Lung (tissue), 16 donors: ENCODE results near the gene LMF2. TPM values are rescaled to one million over a fixed set of nuclear protein-coding genes. Genes with fewer than 3 reads are reported as not detected.

Experiments
- ATAC-seq: fragments of 200-7000 bp; cut with Tn5 transposase; one replicate; pipeline ENCODE4 v1.9.1; 2020; ENCODE audit warnings: moderate number of reproducible peaks; ENCODE audit not compliant: insufficient read depth, low FRiP score
- DNase-seq, 3 donors: peaks; one replicate each; pipeline ENCODE4 v3.0.0-alpha.2; 2013 to 2017
- H3K27ac ChIP-seq, 2 donors: one replicate each; pipeline ENCODE4 v1.5.1; 2013; ENCODE audit warnings: mild to moderate bottlenecking in 2 of 2, moderate library complexity in 2 of 2, control low read depth in 1 of 2, inconsistent platforms in 1 of 2, low read depth in 1 of 2, low read length in 1 of 2
- H3K27me3 ChIP-seq, 3 donors: one replicate each; pipeline ENCODE4 v1.5.1; 2013; ENCODE audit warnings: low read length in 2 of 3; ENCODE audit not compliant: control insufficient read depth in 3 of 3, insufficient read depth in 3 of 3
- H3K36me3 ChIP-seq, 4 donors: one replicate each; pipeline ENCODE4 v1.5.1; 2013; ENCODE audit warnings: low read length in 4 of 4, mild to moderate bottlenecking in 1 of 4, moderate library complexity in 1 of 4; ENCODE audit not compliant: control insufficient read depth in 4 of 4, insufficient read depth in 4 of 4
- H3K4me1 ChIP-seq, 5 donors: one replicate each; pipeline ENCODE4 v1.5.1; 2013; ENCODE audit warnings: low read length in 5 of 5, mild to moderate bottlenecking in 2 of 5, moderate library complexity in 1 of 5; ENCODE audit not compliant: control insufficient read depth in 5 of 5, insufficient read depth in 5 of 5
- H3K4me3 ChIP-seq: one replicate; pipeline ENCODE4 v1.5.1; 2013; ENCODE audit warnings: mild to moderate bottlenecking, control low read depth, moderate library complexity
- H3K9ac ChIP-seq, 2 donors: one replicate each; pipeline ENCODE4 v1.5.1; 2013; ENCODE audit warnings: low read length in 2 of 2, control low read depth in 1 of 2; ENCODE audit not compliant: insufficient read depth in 1 of 2
- H3K9me3 ChIP-seq, 4 donors: one replicate each; pipeline ENCODE4 v1.5.1; 2013; ENCODE audit warnings: low read length in 3 of 4, mild to moderate bottlenecking in 1 of 4, moderate library complexity in 1 of 4; ENCODE audit not compliant: control insufficient read depth in 4 of 4, insufficient read depth in 3 of 4
- CTCF ChIP-seq: IDR thresholded peaks from 2 replicates; pipeline ENCODE4 v1.5.1; 2012; ENCODE audit warnings: mild to moderate bottlenecking; ENCODE audit errors: control extremely low read depth, extremely low read depth
- WGBS, 2 donors: extraction: QIAGEN DNeasy Blood & Tissue Kit; methylation state at CpG; one replicate each; pipeline ENCODE4 v1.1.7; 2013; 5-methylcytosine and 5-hydroxymethylcytosine counted together
- long read RNA-seq, 5 donors: transcript quantifications; one replicate each; lab custom pipeline, GENCODE V29; 2026
- polyA plus RNA-seq, 2 donors: library from polyadenylated mRNA; stranded (reverse); fragments of 200-250 nt; gene quantifications; one replicate each; pipeline ENCODE4 v1.2.1, GENCODE V29; 2013
- total RNA-seq, 2 donors: library from RNA; depleted of rRNA in 1 of 2; stranded (reverse); fragments of >200 nt in 1 of 2; gene quantifications; one replicate each; pipeline ENCODE4 v1.2.1, GENCODE V29; 2014 to 2021
- donor health status: control.
- donor health status: control.
- donor health status: Bipolar disorder and iron deficiency.
- donor health status: healthy.
- donor health status: DM: yes; HTN: yes; CAD: no.

LMF2 gene
- total RNA-seq (10 to 100 TPM; 29.8 to 84.6 TPM), polyA plus RNA-seq (10 to 100 TPM; 47.8 to 53.0 TPM)
- long read RNA-seq, donor 1, transcript LMF2-202 (14 exons, 2,582 nt) = major isoform, 7 of 8 reads
- long read RNA-seq, donor 1, partial matches to known transcripts = 0 of 8 reads
- long read RNA-seq, donor 1, other reads (novel, unspliced or antisense) = 0 of 8 reads
- long read RNA-seq, donor 2, partial matches to known transcripts = 0 of 2 reads
- long read RNA-seq, donor 2, other reads (novel, unspliced or antisense) = 0 of 2 reads
- long read RNA-seq, donor 3, partial matches to known transcripts = 0 of 4 reads
- long read RNA-seq, donor 3, other reads (novel, unspliced or antisense) = 0 of 4 reads
- long read RNA-seq, donor 4 = 0 reads
- long read RNA-seq, donor 5, transcript LMF2-202 (14 exons, 2,582 nt) = major isoform, 17 of 18 reads
- long read RNA-seq, donor 5, partial matches to known transcripts = 0 of 18 reads
- long read RNA-seq, donor 5, other reads (novel, unspliced or antisense) = 0 of 18 reads

DNA sequence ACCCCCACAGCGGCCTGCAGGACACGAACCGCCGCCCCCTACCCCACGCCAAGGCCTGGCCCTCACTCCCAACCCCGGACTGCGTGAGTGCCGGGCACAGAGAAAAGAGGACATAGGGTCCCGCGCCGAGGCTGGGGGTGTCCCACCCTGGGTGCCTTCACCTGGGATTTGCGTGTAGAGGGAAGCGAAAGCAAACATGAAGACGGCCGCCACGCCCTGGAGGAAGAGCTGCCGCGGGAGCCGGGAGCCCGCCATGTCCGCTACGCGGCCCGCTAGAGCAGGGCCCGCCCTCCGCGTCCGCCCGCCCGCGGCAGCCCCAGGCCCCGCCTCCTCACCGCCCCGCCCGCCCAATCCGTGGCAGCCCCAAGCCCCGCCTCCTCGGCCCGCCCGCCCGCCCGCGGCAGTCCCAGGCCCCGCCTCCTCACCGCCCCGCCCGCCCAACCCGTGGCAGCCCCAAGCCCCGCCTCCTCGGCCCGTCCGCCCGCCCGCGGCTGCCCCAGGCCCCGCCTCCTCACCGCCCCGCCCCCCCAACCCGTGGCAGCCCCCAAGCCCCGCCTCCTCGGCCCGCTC lies at the start of gene LMF2:
LMF2 (minus strand) TSS at position 282 of the 570 bp plus-strand sequence; CDS start at position 255, 27 bp downstream.
- DNase-seq (peak in 1 of 3 donors; percentile 99), ATAC-seq (peak; percentile 82)
- Histone ChIP-seq H3K9me3 (no peaks in the 10 kb centered on the region), H3K4me1 (peaks cover 7 to 20% (median 12%) of the 10 kb centered on the region in 5 donors), H3K9ac (peak within 1 kb of the TSS; percentile 61 to 86), H3K27me3 (no peaks in the 10 kb centered on the region), H3K36me3 (peaks cover 0 to 39% (median 4%) of the 10 kb centered on the region in 4 donors), H3K27ac (peak within 1 kb of the TSS; percentile 66 to 100), H3K4me3 (peak within 1 kb of the TSS; percentile 90)
- 0 to 1% methylated on average over 9 to 57 of the region's 62 CpGs for WGBS, 2 donors
- TF ChIP-seq CTCF = no peak

GRCh38 chr22:50556703-50557102 lies 49.2 kb upstream of the LMF2 start:
- Histone ChIP-seq H3K9me3 (no peaks in the 10 kb centered on the region), H3K27ac (no peak overlapping the region), H3K4me3 (no peak overlapping the region), H3K4me1 (no peaks in the 10 kb centered on the region), H3K9ac (no peak overlapping the region), H3K36me3 (no peaks in the 10 kb centered on the region), H3K27me3 (peaks cover 0 to 16% (median 2%) of the 10 kb centered on the region in 3 donors)
- DNase-seq (no peak), ATAC-seq (no peak)
- TF ChIP-seq CTCF = no peak
- whole genome bisulfite sequencing, 2 donors = 87 to 91% methylated on average over 5 of the region's 5 CpGs

GRCh38 chr22:50553310-50553709 lies 45.8 kb upstream of the LMF2 start:
- ATAC-seq = no peak

More at GRCh38 chr22:50553310-50553709, 45.8 kb upstream of the LMF2 start:
- H3K27ac ChIP-seq = no peak overlapping the region
- no peak for TF ChIP-seq CTCF
- H3K4me1 ChIP-seq = peaks cover 0 to 7% (median 0%) of the 10 kb centered on the region in 5 donors
- H3K36me3 ChIP-seq = no peaks in the 10 kb centered on the region
- H3K27me3 ChIP-seq = peaks cover 1 to 31% (median 16%) of the 10 kb centered on the region in 3 donors
- H3K9me3 ChIP-seq = no peaks in the 10 kb centered on the region
- DNase-seq = no peak
- 78 to 94% methylated on average over 8 of the region's 8 CpGs for WGBS, 2 donors
- no peak overlapping the region for H3K9ac ChIP-seq
- H3K4me3 ChIP-seq = no peak overlapping the region
